HG02884 (cell line): ENCODE data around the gene EPG5.
"Not testable (repeated sequence)": the region's sequence is repeated elsewhere in the genome, so short reads cannot be mapped to it uniquely, and the experiment has no call there.

Experiments used
- ATAC-seq: cut with Tn5 transposase; IDR thresholded peaks from one replicate; pipeline ENCODE4 v1.9.1; 2021; ENCODE audit warnings: mild to moderate bottlenecking, moderate library complexity; ENCODE audit not compliant: unreplicated experiment

EPG5 gene

GRCh38 chr18:45820106-45820745 is 146.9 kb downstream of the EPG5 start:
- no peak for ATAC-seq

- not testable (repeated sequence) for ATAC-seq
These were observed 148.4 kb downstream of the EPG5 start for GRCh38 chr18:45818765-45819164.

- ATAC-seq: no peak
These were observed 149.6 kb downstream of the EPG5 start for GRCh38 chr18:45817543-45817942.

GRCh38 chr18:45814733-45815132 is 152.4 kb downstream of the EPG5 start:
- not testable (repeated sequence) for ATAC-seq

- not testable (repeated sequence) for ATAC-seq
These were observed 160.0 kb downstream of the EPG5 start for GRCh38 chr18:45807144-45807543.

- no peak for ATAC-seq
These were observed 160.9 kb downstream of the EPG5 start for GRCh38 chr18:45806226-45806625.

- ATAC-seq: no peak
These were observed 161.6 kb downstream of the EPG5 start for GRCh38 chr18:45805551-45805950.

GRCh38 chr18:45802814-45803492 is 164.2 kb downstream of the EPG5 start:
- ATAC-seq: no peak

GRCh38 chr18:45801416-45802004 is 165.6 kb downstream of the EPG5 start:
- ATAC-seq: no peak
